Testis (tissue), 3 donors: ENCODE measurements around the gene PAFAH2. TPM values are rescaled to one million over a fixed set of nuclear protein-coding genes. Genes with fewer than 3 reads are reported as not detected.

Experiments used
- DNase-seq: peaks from one replicate; pipeline ENCODE4 v3.0.0-alpha.2; 2019
- H3K27ac ChIP-seq, 2 donors: fragments of 200-600 bp; sonication (generic); one replicate each; pipeline ENCODE4 v1.5.1; 2019
- H3K27me3 ChIP-seq: fragments of 200-600 bp; sonication (generic); one replicate; pipeline ENCODE4 v1.5.1; 2019
- H3K36me3 ChIP-seq: fragments of 200-600 bp; sonication (generic); one replicate; pipeline ENCODE4 v1.5.1; 2017; ENCODE audit warnings: low read depth; ENCODE audit errors: missing control alignments
- H3K4me1 ChIP-seq: fragments of 200-600 bp; sonication (generic); one replicate; pipeline ENCODE4 v1.5.1; 2019
- H3K4me3 ChIP-seq, 2 donors: fragments of 200-600 bp; sonication (generic); one replicate each; pipeline ENCODE4 v1.5.1; 2017 to 2019
- H3K9me3 ChIP-seq: fragments of 200-600 bp; sonication (generic); one replicate; pipeline ENCODE4 v1.5.1; 2017
- POLR2A ChIP-seq: fragments of 450-650 bp; IDR thresholded peaks from one replicate; pipeline ENCODE4 v1.6.1; 2017; ENCODE audit warnings: antibody characterized with exemption, mild to moderate bottlenecking, moderate library complexity
- WGBS, 2 donors: methylation state at CpG; one replicate each; pipeline ENCODE4 v1.1.5; 2018; 5-methylcytosine and 5-hydroxymethylcytosine counted together
- intact Hi-C: fragments of 100-400 bp; cut with DNase I; formaldehyde crosslinking; loops from one replicate; pipeline ENCODE4 v1.15.1; 2023; ENCODE audit warnings: low total_unique reads
- polyA plus RNA-seq: library from polyadenylated mRNA; stranded (reverse); fragments of 350-450 nt; fragmentation: Illumina TruSeq; extraction: RNeasy Lipid Tissue Mini Kit (QIAGEN cat#74804); gene quantifications from one replicate; pipeline ENCODE4 v1.2.3, GENCODE V29; 2014; ENCODE audit warnings: low read depth, low replicate concordance; ENCODE audit not compliant: insufficient read depth
- total RNA-seq, 2 donors: library from RNA; depleted of rRNA; stranded (reverse); fragments of >200 nt; gene quantifications; one replicate each; pipeline ENCODE4 v1.2.3, GENCODE V29; 2016
- TF ChIP-seq, protein P1 (sequence below), 3 experiments: fragments of 450-650 bp in 2 of 3; fragments of 200-600 bp in 1 of 3; sonication (generic) in 1 of 3; IDR thresholded peaks; one replicate each; pipeline ENCODE4 v1.5.1; 2016 to 2019; ENCODE audit warnings: antibody characterized with exemption in 3 of 3, mild to moderate bottlenecking in 2 of 3, moderate library complexity in 1 of 3

The PAFAH2 gene
- total and polyA plus RNA-seq, 3 donors from 2014 or later: 14.5 to 24.1 (median 18.9) TPM

DNA sequence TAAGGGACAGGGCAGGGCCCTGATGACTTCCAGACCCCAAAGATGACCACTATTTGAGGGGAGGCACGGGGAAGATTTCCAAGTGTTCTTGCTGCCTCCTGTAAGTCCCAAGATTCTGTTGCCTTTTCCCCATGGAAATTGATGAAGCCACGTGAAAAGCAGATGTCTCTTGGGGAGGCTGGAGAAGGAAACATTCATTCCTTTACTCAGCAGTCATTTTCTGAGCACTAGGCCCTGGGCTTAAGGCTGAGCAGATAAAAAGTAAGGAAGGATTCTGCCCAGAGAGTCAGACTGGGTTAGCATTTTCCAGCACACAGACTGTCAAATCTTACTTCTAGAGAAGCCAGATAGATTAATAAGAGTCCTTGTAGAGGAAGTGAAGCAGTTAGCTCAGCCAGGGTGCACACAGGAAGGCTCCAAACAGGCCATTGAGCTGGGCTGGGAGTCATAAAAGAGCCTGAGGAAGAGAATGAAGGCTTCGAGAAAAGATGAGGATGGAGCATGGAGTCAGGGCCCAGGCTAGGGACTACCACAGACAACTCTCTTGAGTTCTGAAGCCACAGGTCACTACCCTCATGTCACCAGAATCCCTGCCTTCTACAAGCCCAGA lies 33.9 kb upstream of the PAFAH2 start:
- intact Hi-C loops: loop anchor here (10.0 kb wide), 1 partner anchor 113 kb away; no protein-coding TSS in a partner anchor
- TF ChIP-seq, protein P1, sequence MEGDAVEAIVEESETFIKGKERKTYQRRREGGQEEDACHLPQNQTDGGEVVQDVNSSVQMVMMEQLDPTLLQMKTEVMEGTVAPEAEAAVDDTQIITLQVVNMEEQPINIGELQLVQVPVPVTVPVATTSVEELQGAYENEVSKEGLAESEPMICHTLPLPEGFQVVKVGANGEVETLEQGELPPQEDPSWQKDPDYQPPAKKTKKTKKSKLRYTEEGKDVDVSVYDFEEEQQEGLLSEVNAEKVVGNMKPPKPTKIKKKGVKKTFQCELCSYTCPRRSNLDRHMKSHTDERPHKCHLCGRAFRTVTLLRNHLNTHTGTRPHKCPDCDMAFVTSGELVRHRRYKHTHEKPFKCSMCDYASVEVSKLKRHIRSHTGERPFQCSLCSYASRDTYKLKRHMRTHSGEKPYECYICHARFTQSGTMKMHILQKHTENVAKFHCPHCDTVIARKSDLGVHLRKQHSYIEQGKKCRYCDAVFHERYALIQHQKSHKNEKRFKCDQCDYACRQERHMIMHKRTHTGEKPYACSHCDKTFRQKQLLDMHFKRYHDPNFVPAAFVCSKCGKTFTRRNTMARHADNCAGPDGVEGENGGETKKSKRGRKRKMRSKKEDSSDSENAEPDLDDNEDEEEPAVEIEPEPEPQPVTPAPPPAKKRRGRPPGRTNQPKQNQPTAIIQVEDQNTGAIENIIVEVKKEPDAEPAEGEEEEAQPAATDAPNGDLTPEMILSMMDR (IDR thresholded peaks at IDR 0.05): no peak
- no peak for TF ChIP-seq POLR2A
- peaks cover 14% of the 10 kb centered on the region for H3K4me1 ChIP-seq
- no peak for DNase-seq
- no peaks in the 10 kb centered on the region for H3K36me3 ChIP-seq
- no peak overlapping the region for H3K4me3 ChIP-seq
- WGBS, 2 donors: 79 to 80% methylated on average over 3 of the region's 3 CpGs
- H3K9me3 ChIP-seq: no peaks in the 10 kb centered on the region
- H3K27me3 ChIP-seq: no peaks in the 10 kb centered on the region
- no peak overlapping the region for H3K27ac ChIP-seq

DNA sequence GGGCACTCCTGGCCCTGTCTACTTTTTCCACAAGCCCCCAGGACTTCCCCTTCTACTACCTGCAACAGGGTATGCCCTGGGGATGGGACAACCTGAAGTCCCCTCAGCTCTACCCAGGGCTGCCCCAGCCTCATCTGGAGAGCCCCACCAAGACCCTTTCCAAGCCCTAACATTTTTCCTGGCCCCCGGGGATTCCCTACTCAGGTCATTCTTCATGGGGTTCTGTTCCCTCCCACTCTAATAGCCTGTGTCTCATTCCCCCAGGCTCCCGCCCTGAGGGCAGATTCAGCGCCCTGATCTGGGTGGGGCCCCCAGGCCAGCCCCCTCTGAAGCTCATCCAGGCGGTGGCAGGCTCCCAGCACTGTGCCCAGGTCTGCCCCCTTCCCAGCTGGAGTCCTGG lies 33.3 kb upstream of the PAFAH2 start:
- Histone ChIP-seq H3K27ac (no peak overlapping the region), H3K27me3 (no peaks in the 10 kb centered on the region), H3K9me3 (no peaks in the 10 kb centered on the region), H3K4me1 (peaks cover 9% of the 10 kb centered on the region), H3K4me3 (no peak overlapping the region), H3K36me3 (no peaks in the 10 kb centered on the region)
- TF ChIP-seq POLR2A: no peak
- intact Hi-C loops: loop anchor here (10.0 kb wide), 1 partner anchor 114 kb away; no protein-coding TSS in a partner anchor
- no peak for DNase-seq
- WGBS, 2 donors: 81 to 91% methylated on average over 4 of the region's 4 CpGs

DNA sequence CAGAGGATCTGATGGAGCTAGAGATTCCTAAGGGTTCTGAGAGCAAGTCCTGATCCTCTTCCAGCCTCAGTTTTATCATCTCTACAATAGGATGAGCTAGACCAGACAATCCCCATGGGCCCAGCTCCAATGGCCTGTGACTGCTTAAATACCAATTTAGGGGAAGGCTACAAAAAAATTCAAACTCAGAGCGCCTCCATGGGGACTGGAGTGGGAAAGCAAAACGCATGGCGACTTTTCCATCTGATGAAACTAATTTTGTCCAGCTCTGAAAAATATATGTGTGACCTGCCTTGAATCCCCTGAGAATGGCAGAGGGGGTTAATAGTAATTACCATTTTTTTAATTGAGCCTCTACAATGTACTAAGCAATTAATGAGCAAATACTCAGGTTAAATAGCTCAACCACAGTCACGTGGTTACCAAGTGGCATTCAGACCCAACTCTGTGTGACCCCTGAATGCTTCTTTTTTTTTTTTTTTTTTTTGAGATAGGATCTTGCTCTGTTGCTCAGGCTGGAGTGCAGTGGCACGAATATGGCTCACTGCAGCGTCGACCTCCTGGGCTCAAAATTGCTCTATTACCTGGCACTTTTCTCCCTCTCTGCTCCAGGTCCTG lies 32.1 kb upstream of the PAFAH2 start:
- TF ChIP-seq, protein P1 (IDR thresholded peaks at IDR 0.05): no peak
- no peak for TF ChIP-seq POLR2A
- no peaks in the 10 kb centered on the region for H3K36me3 ChIP-seq
- DNase-seq: no peak
- H3K4me3 ChIP-seq: no peak overlapping the region
- peaks cover 5% of the 10 kb centered on the region for H3K4me1 ChIP-seq
- H3K27ac ChIP-seq: no peak overlapping the region
- WGBS, 2 donors: 89 to 92% methylated on average over 7 of the region's 7 CpGs
- no peaks in the 10 kb centered on the region for H3K9me3 ChIP-seq
- H3K27me3 ChIP-seq: no peaks in the 10 kb centered on the region
- intact Hi-C loops: loop anchor here (10.0 kb wide), 1 partner anchor 115 kb away; no protein-coding TSS in a partner anchor

DNA sequence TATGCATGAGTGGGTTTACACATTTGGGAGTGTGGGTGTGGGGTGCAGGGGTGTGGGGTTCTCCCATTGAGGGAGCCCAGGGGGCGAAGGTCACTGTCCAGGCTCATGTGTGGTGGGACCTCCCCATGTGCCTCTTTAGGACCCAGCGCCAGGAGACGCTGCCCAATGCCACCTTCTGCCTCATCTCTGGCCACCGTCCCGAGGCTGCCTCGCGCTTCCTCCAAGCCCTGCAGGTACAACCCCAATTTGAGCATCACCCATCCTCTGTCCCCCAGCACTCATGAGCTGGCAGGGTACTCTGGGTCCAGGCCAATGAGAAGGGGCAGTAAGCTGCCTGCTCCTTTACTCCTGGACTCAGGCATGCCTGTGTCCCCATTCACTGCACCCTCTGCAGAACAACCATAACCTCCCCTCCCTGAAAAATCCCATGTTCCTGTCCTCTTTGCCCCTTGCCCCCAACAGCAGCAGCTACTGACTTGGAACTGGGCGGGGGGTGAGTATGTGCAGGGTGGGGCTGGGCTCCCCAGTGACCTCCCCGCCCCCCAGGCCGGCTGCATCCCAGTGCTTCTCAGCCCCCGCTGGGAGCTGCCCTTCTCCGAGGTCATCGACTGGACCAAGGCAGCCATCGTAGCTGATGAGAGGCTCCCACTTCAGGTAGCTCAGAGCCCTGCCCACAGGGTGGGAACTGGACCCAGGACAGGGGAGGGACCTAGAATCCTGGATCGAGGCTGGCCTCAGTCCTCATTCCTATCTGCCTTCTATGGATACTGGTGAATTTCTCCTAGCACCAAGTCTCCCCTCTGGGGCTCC lies 31.4 kb upstream of the PAFAH2 start:
- Histone ChIP-seq H3K27ac (no peak overlapping the region), H3K36me3 (no peaks in the 10 kb centered on the region), H3K4me3 (no peak overlapping the region), H3K4me1 (no peaks in the 10 kb centered on the region), H3K27me3 (no peaks in the 10 kb centered on the region), H3K9me3 (no peaks in the 10 kb centered on the region)
- no peak for TF ChIP-seq POLR2A
- TF ChIP-seq, protein P1 (IDR thresholded peaks at IDR 0.05): no peak
- intact Hi-C loops: no loop called here
- WGBS, 2 donors: 75 to 92% methylated on average over 12 to 15 of the region's 15 CpGs
- no peak for DNase-seq

DNA sequence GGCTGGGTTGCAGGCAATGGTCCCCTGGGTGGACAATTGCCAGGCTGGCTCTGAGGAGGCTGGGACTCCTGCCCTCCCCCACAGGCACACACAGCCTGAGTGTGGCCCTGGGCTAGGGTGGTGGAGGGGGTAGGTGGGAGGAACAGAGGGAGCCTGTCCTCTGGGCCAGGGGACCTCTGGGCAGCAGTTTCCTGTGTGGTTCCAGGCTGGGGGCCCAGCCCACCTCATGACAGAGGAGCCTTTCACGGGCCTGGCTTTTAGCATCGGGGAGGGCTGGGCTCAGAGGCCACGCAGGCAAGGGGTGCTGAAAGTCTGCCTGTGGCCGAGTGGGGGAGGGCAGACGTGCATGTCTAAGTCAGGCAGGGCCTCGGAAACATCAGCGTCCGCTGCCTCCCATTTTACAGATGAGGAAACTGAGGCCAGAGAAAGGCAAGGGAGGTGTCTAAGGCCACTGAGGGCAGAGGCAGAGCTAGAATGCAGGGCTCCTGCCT lies 30.7 kb upstream of the PAFAH2 start:
- TF ChIP-seq POLR2A: no peak
- TF ChIP-seq, protein P1 (IDR thresholded peaks at IDR 0.05): no peak
- H3K4me1 ChIP-seq: no peaks in the 10 kb centered on the region
- no peak overlapping the region for H3K4me3 ChIP-seq
- H3K9me3 ChIP-seq: no peaks in the 10 kb centered on the region
- H3K27ac ChIP-seq: no peak overlapping the region
- no peaks in the 10 kb centered on the region for H3K27me3 ChIP-seq
- no peak for DNase-seq
- no peaks in the 10 kb centered on the region for H3K36me3 ChIP-seq
- intact Hi-C loops: no loop called here
- WGBS, 2 donors: 72 to 85% methylated on average over 8 of the region's 8 CpGs
